SU-DHL-6 (cell line): ENCODE results near the gene PRKG2.

Experiments used
- H2AFZ ChIP-seq: fragments of 200-600 bp; sonication (generic); 2 replicates; pipeline ENCODE4 v1.6.1; 2014; ENCODE audit warnings: low read depth, mild to moderate bottlenecking, moderate library complexity, mixed read lengths, antibody characterized with exemption, low read length; ENCODE audit not compliant: severe bottlenecking
- H3F3A ChIP-seq: fragments of 200-600 bp; shearing (Covaris generic); 2 replicates; pipeline ENCODE4 v1.6.0; 2016; ENCODE audit warnings: antibody characterized with exemption, mild to moderate bottlenecking; ENCODE audit not compliant: insufficient read depth
- H3K27ac ChIP-seq: fragments of 200-600 bp; sonication (generic); 2 replicates; pipeline ENCODE4 v1.5.1; 2016; ENCODE audit warnings: low read depth, mild to moderate bottlenecking, low read length, moderate library complexity, mixed read lengths
- H3K27me3 ChIP-seq: fragments of 200-600 bp; sonication (generic), shearing (Covaris generic); 2 replicates; pipeline ENCODE4 v1.6.0; 2014; ENCODE audit warnings: mild to moderate bottlenecking, low read length
- H3K36me3 ChIP-seq: fragments of 200-600 bp; sonication (generic); 2 replicates; pipeline ENCODE4 v1.6.1; 2014; ENCODE audit warnings: mild to moderate bottlenecking, low read length, mixed read lengths
- H3K4me2 ChIP-seq: fragments of 300-600, 200-600 bp; shearing (Covaris generic), sonication (generic); 2 replicates; pipeline ENCODE4 v1.6.0; 2014; ENCODE audit warnings: low read length, low read depth, mild to moderate bottlenecking; ENCODE audit not compliant: poor library complexity, severe bottlenecking
- H3K4me3 ChIP-seq: fragments of 200-600 bp; sonication (generic); 2 replicates; pipeline ENCODE4 v1.5.1; 2014; ENCODE audit warnings: antibody characterized with exemption, low read length, mild to moderate bottlenecking, mixed read lengths; ENCODE audit not compliant: insufficient read depth, poor library complexity, severe bottlenecking
- H3K79me2 ChIP-seq: fragments of 200-600 bp; sonication (generic); 2 replicates; pipeline ENCODE4 v1.6.1; 2014; ENCODE audit warnings: mild to moderate bottlenecking, low read length, moderate library complexity; ENCODE audit not compliant: insufficient read depth
- H3K9ac ChIP-seq: fragments of 200-600 bp; sonication (generic); 2 replicates; pipeline ENCODE4 v1.7.0; 2014; ENCODE audit warnings: mild to moderate bottlenecking, low read length
- H3K9me2 ChIP-seq: fragments of 200-600 bp; sonication (generic); replicated peaks from 2 replicates; pipeline ENCODE4 v1.6.1; 2014; ENCODE audit warnings: low read length; ENCODE audit not compliant: insufficient read depth
- H3K9me3 ChIP-seq: fragments of 200-600 bp; sonication (generic); 2 replicates; pipeline ENCODE4 v1.6.1; 2014; ENCODE audit warnings: low read length, mixed read lengths; ENCODE audit not compliant: insufficient read depth
- H4K20me1 ChIP-seq: fragments of 200-600 bp; sonication (generic); 2 replicates; pipeline ENCODE4 v1.6.1; 2014; ENCODE audit warnings: low read depth, mild to moderate bottlenecking, antibody characterized with exemption, low read length, moderate library complexity, mixed read lengths
- EZH2phosphoT487 ChIP-seq: fragments of 200-600 bp; sonication (generic), shearing (Covaris generic); conservative IDR thresholded peaks from 2 replicates; pipeline ENCODE4 v1.6.1; 2018; ENCODE audit warnings: mild to moderate bottlenecking, antibody characterized with exemption, low read length, moderate library complexity, mixed read lengths
- TF ChIP-seq, protein P1 (sequence below): fragments of 200-600 bp; sonication (generic); IDR thresholded peaks from one replicate; pipeline ENCODE4 v1.5.1; 2017; ENCODE audit warnings: antibody characterized with exemption, mild to moderate bottlenecking, low read length, moderate library complexity; ENCODE audit not compliant: insufficient read depth, poor library complexity, severe bottlenecking

PRKG2 gene

DNA sequence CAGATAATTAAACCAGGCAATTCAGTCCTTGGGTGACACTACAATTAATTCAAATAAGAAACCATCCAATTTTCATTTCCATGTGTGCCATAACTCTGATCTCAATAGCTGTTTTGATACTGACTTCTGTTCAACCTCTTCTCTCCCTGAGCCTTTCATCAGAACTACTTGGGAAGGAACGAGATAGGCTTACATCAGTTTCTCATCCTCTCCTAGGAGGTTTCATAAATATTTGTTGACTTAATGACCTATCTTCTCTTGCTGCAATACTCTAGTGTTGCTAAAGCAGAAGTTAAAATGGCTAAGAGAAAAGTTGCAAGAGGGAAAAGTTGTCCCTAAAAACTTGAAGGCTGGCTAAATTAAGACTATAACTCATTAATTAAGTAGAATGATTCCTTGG, 41.8 kb downstream of the PRKG2 start:
- H3F3A ChIP-seq: no peaks in the 10 kb centered on the region
- H3K9me2 ChIP-seq: no peaks in the 10 kb centered on the region
- H4K20me1 ChIP-seq: no peaks in the 10 kb centered on the region
- TF ChIP-seq EZH2phosphoT487: no peak
- TF ChIP-seq, protein P1, sequence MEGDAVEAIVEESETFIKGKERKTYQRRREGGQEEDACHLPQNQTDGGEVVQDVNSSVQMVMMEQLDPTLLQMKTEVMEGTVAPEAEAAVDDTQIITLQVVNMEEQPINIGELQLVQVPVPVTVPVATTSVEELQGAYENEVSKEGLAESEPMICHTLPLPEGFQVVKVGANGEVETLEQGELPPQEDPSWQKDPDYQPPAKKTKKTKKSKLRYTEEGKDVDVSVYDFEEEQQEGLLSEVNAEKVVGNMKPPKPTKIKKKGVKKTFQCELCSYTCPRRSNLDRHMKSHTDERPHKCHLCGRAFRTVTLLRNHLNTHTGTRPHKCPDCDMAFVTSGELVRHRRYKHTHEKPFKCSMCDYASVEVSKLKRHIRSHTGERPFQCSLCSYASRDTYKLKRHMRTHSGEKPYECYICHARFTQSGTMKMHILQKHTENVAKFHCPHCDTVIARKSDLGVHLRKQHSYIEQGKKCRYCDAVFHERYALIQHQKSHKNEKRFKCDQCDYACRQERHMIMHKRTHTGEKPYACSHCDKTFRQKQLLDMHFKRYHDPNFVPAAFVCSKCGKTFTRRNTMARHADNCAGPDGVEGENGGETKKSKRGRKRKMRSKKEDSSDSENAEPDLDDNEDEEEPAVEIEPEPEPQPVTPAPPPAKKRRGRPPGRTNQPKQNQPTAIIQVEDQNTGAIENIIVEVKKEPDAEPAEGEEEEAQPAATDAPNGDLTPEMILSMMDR: no peak
- no peaks in the 10 kb centered on the region for H3K27me3 ChIP-seq
- H3K4me3 ChIP-seq: no peak overlapping the region
- H3K36me3 ChIP-seq: no peaks in the 10 kb centered on the region
- no peak overlapping the region for H3K27ac ChIP-seq
- no peak overlapping the region for H3K9ac ChIP-seq
- H3K79me2 ChIP-seq: no peaks in the 10 kb centered on the region
- H3K4me2 ChIP-seq: no peak overlapping the region
- no peaks in the 10 kb centered on the region for H3K9me3 ChIP-seq
- H2AFZ ChIP-seq: no peak overlapping the region

DNA sequence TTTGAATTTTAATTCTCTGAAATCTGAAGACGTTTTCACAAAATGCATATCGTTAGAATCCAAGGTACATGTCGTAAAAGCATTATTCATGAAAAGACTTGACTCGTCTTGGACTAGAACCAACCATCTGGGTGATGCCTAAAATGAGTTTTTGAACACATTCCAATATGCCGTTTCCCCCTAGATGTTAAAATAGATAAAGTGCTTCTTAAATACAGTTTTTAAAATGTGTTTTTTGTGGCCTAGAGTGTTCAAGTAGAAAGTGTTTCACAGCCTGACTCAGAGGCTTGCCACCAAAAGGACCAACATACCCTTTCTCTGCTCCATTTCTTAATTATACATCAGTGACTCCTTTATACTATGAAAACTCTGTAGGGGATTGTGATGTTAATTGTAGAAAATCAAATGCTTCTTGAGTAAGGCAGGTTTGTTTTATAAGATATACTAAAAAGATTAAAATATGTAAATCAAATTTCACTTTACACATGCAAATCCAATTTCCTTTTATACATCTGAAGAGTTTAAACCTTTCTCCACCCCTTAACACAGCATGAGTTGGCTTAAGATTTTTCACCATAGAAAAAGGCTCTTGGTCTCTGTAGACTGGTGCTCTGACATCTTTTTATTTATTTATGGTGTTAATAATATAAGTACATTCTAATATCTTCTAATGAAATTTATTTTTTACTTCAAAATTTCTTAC, 48.4 kb downstream of the PRKG2 start:
- H3K4me3 ChIP-seq: no peak overlapping the region

DNA sequence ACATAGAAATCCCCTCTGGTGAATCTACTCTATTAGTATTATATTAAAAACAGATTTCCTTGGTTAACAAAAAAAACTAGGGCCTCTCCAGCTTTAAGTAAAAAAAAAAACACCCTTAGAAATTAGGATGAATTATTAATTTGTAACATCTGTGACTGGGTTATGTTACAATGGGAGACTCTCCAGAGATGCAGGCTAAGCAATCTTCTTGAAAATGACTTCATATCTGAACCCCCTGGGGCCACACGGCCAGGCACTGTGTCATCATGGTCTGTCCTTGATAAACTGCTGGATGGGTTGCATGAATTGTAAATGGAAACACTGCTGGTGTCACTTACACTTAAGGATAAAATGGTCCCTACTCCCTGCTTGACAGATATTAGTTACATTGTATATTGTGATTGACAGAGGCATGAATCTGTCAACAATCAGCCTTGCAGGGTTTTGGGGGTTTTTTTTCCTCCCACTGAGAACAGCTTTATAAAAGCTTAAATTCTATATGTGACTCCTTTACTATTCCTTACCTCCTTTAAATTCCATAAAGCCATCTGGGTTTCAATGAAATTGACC, 49.1 kb downstream of the PRKG2 start:
- Histone ChIP-seq H3K9me3 (no peaks in the 10 kb centered on the region), H4K20me1 (no peaks in the 10 kb centered on the region), H3F3A (no peaks in the 10 kb centered on the region), H3K4me2 (no peak overlapping the region), H3K27ac (no peak overlapping the region), H3K79me2 (no peaks in the 10 kb centered on the region), H3K4me3 (no peak overlapping the region), H3K27me3 (no peaks in the 10 kb centered on the region), H3K36me3 (no peaks in the 10 kb centered on the region), H2AFZ (no peak overlapping the region), H3K9me2 (no peaks in the 10 kb centered on the region), H3K9ac (no peak overlapping the region)
- TF ChIP-seq, protein P1: no peak
- no peak for TF ChIP-seq EZH2phosphoT487

More for the DNA sequence above, 48.4 kb downstream of the PRKG2 start:
- no peaks in the 10 kb centered on the region for H3K36me3 ChIP-seq
- no peaks in the 10 kb centered on the region for H3F3A ChIP-seq
- H2AFZ ChIP-seq: no peak overlapping the region
- H3K4me2 ChIP-seq: no peak overlapping the region
- H3K9me2 ChIP-seq: no peaks in the 10 kb centered on the region
- no peak overlapping the region for H3K9ac ChIP-seq
- no peaks in the 10 kb centered on the region for H3K27me3 ChIP-seq
- H4K20me1 ChIP-seq: no peaks in the 10 kb centered on the region
- no peaks in the 10 kb centered on the region for H3K9me3 ChIP-seq
- TF ChIP-seq, protein P1: no peak
- no peak for TF ChIP-seq EZH2phosphoT487
- no peak overlapping the region for H3K27ac ChIP-seq
- H3K79me2 ChIP-seq: no peaks in the 10 kb centered on the region
